HEK293 (cell line): ENCODE measurements around the gene PANK4.

ENCODE experiments used
- HOXC10 ChIP-seq: sonication (generic); formaldehyde crosslinking; IDR thresholded peaks from 2 replicates; pipeline ENCODE4 v1.8.1; 2023; ENCODE audit warnings: mild to moderate bottlenecking, missing genetic modification reagents
- TCF7L2 ChIP-seq: IDR thresholded peaks from 2 replicates; pipeline ENCODE4 v1.6.1; 2011; ENCODE audit warnings: low read depth, mild to moderate bottlenecking, inconsistent platforms, low read length, moderate library complexity, borderline replicate concordance
- TRIM28 ChIP-seq: IDR thresholded peaks from 2 replicates; pipeline ENCODE4 v1.6.1; 2011; ENCODE audit warnings: low read length, control low read depth, borderline replicate concordance
- ZFP37 ChIP-seq: fragments of 450-650 bp; formaldehyde crosslinking; IDR thresholded peaks from 2 replicates; pipeline ENCODE4 v1.5.1; 2016; ENCODE audit warnings: missing biosample characterization, missing genetic modification characterization
- ZNF302 ChIP-seq: fragments of 450-650 bp; formaldehyde crosslinking; IDR thresholded peaks from 2 replicates; pipeline ENCODE4 v1.5.1; 2016; ENCODE audit warnings: missing biosample characterization, missing genetic modification characterization, low read depth
- TF ChIP-seq, protein P1 (sequence below): fragments of 450-650 bp; formaldehyde crosslinking; IDR thresholded peaks from 2 replicates; pipeline ENCODE4 v1.5.1; 2016; ENCODE audit warnings: missing biosample characterization, missing genetic modification characterization
- TF ChIP-seq, protein P2 (sequence below): fragments of 450-650 bp; formaldehyde crosslinking; IDR thresholded peaks from 2 replicates; pipeline ENCODE4 v1.5.1; 2016; ENCODE audit warnings: missing biosample characterization, missing genetic modification characterization

DNA sequence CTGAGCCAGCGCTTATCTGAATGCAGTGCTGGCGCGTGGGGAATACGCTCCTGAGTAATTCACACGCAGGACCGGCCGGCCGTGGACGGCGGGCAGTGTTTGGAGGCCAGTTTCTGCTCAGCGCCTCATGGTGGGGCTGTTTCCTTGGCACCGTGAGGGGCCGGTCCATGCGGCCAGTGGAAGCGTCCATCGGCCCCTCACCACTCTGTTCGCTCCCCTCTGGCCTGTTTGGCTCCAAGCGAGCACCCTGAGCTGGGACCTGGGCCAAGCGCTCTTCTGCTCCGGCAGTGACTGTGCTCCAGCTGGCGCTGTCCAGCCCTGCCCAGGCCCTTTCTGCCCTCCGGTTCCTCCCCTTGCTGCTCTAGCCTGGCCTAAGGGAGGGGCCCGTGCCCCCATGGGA, 66.6 kb downstream of the PANK4 start:
- TF ChIP-seq TCF7L2 (no peak), HOXC10 (CRISPR knock-in tag) (no peak), ZFP37 (tag by site-specific recombination) (no peak), ZNF302 (tag by site-specific recombination) (no peak), TRIM28 (no peak)
- TF ChIP-seq, protein P1, sequence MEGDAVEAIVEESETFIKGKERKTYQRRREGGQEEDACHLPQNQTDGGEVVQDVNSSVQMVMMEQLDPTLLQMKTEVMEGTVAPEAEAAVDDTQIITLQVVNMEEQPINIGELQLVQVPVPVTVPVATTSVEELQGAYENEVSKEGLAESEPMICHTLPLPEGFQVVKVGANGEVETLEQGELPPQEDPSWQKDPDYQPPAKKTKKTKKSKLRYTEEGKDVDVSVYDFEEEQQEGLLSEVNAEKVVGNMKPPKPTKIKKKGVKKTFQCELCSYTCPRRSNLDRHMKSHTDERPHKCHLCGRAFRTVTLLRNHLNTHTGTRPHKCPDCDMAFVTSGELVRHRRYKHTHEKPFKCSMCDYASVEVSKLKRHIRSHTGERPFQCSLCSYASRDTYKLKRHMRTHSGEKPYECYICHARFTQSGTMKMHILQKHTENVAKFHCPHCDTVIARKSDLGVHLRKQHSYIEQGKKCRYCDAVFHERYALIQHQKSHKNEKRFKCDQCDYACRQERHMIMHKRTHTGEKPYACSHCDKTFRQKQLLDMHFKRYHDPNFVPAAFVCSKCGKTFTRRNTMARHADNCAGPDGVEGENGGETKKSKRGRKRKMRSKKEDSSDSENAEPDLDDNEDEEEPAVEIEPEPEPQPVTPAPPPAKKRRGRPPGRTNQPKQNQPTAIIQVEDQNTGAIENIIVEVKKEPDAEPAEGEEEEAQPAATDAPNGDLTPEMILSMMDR (tag by site-specific recombination): no peak
- TF ChIP-seq, protein P2, sequence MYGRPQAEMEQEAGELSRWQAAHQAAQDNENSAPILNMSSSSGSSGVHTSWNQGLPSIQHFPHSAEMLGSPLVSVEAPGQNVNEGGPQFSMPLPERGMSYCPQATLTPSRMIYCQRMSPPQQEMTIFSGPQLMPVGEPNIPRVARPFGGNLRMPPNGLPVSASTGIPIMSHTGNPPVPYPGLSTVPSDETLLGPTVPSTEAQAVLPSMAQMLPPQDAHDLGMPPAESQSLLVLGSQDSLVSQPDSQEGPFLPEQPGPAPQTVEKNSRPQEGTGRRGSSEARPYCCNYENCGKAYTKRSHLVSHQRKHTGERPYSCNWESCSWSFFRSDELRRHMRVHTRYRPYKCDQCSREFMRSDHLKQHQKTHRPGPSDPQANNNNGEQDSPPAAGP (tag by site-specific recombination): no peak
